ENCODE data around the gene PUS7.
"Not testable (repeated sequence)": the region's sequence is repeated elsewhere in the genome, so short reads cannot be mapped to it uniquely, and the experiment has no call there.

The PUS7 gene, protein sequence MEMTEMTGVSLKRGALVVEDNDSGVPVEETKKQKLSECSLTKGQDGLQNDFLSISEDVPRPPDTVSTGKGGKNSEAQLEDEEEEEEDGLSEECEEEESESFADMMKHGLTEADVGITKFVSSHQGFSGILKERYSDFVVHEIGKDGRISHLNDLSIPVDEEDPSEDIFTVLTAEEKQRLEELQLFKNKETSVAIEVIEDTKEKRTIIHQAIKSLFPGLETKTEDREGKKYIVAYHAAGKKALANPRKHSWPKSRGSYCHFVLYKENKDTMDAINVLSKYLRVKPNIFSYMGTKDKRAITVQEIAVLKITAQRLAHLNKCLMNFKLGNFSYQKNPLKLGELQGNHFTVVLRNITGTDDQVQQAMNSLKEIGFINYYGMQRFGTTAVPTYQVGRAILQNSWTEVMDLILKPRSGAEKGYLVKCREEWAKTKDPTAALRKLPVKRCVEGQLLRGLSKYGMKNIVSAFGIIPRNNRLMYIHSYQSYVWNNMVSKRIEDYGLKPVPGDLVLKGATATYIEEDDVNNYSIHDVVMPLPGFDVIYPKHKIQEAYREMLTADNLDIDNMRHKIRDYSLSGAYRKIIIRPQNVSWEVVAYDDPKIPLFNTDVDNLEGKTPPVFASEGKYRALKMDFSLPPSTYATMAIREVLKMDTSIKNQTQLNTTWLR

DNA sequence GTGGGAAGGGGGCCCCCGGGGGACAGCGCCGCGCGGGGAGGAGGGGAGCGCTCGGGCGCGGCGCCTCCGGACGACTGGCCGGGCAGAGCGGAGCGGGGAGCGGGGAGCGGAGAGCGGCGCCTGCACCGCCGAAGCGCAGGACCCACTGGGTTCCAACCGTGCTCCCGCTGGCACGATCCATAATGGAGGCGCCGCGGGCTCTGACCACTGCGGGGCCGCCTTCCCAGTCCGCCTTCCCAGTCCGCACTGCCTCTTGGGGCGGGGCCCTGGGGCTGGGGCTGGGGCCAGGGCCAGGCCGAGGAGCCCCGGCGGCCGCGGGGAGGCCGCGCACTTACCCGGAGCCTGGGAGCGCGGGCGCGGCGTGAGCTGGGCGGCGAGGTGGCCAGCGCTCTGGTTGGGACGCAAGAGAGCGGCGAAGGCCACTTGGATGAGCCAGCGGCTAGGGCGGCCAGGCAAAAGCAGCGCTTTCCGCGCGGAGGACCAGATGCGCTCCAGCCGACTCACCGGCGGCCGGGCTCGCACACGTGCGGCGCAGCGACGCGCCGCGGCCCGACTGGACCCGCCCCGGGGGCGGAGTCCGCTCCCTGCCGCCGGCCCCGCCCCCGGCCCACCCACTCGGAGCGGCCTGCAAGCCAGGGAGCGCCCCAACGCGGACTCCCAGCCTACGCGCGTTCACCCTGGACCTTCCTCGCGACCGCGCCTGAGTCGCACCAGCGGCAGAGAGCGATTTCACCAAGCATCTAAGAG, at the start of gene PUS7:
Gene PUS7 (minus strand): TSS at position 555 of the 747 bp plus-strand sequence. CDS start 13,759 bp downstream, outside the sequence.
- DNase-seq, result peak; percentile 70

DNA sequence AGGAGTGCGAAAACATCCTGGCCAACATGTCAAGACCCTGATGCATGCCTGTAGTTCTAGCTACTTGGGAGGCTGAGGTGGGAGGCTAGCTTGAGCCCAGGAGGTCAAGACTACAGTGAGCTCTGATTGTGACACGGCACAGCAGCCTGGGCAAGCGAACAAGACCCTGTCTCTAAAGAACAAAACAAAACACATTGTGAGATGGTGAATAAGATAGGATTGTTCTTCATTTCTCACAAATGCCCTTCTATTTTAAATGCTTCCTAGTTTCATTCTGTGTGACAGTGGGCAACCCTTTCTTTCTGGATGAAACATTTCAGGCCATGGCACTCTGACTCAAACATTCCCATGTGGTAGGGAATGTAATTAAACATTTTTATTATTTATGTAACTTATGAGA, 45.8 kb upstream of the PUS7 start:
- no peak for DNase-seq

DNA sequence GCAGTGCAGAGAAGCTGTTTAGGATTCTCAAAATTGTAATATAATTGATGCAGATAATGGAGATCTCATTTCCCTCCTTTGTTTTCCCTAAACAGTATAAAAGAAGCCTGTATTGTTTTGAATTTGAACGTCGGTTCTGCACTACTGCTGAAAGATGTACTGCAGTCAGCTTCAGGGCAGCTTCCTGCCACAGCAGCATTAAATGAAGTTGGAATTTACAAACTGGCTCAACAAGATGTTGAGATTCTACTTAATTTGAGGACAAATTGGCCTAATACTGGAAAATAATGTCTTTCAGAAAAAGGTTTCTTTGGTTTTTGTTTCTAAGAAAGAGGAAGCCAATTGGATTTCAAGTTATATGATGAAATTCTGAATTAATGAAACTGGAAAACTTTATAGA, 45.0 kb upstream of the PUS7 start:
- DNase-seq, result no peak

DNA sequence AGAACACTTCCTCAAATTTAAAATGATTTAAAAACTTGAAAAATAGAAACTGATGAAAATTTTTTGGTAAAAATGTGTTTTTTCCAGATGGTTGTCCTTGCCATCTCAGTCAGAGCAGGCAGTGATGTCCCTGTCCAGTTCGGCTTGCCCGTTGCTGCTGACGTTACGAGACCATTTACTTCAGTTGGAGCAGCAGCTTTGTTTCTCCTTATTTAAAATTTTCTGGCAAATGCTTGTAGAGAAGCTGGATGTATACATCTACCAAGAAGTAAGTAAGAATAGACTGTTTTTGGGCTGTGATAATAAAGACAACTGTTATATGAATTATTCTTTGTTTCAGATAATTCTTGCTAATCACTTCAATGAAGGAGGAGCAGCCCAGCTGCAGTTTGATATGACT, 43.1 kb upstream of the PUS7 start:
- no peak for DNase-seq

DNA sequence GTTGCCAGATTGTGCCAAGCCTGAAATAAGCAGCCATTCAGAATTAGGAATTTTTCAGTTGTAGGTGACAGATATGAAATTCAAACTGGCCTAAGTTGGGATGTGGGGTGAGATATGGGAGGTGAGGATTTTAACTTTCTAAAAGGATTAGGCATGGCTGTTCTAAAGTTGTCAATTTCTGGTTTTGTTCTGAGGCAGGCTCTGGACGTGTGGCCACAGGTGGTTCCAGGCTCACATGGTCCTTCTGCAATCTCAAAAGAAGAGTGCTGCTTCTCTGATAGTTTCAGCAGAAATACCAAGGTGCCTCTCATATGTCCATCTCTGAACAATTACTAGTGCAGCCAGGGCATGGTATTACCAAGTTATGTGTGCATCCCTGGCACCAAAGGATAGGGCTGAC, 37.9 kb upstream of the PUS7 start:
- no peak for DNase-seq

DNA sequence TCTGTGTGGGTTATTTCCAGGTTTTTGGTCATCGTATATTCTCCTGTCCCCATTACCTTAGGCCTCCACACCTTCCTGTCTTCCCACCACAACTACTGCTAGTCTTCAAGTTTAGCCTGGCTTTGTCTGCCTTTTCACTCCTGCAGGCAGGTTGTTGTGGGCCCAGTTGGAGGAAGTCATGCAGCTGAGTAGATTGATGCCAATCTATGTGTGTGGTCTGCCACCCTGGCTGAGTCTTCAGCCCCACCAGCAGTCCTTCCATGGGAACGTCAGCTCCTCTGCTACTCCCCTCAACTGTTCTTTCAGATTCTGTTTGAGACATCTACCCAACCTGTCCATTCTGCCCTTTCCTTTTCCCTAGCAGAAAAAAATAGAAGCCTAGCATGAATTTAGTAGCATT, 16.3 kb upstream of the PUS7 start:
- no peak for DNase-seq

DNA sequence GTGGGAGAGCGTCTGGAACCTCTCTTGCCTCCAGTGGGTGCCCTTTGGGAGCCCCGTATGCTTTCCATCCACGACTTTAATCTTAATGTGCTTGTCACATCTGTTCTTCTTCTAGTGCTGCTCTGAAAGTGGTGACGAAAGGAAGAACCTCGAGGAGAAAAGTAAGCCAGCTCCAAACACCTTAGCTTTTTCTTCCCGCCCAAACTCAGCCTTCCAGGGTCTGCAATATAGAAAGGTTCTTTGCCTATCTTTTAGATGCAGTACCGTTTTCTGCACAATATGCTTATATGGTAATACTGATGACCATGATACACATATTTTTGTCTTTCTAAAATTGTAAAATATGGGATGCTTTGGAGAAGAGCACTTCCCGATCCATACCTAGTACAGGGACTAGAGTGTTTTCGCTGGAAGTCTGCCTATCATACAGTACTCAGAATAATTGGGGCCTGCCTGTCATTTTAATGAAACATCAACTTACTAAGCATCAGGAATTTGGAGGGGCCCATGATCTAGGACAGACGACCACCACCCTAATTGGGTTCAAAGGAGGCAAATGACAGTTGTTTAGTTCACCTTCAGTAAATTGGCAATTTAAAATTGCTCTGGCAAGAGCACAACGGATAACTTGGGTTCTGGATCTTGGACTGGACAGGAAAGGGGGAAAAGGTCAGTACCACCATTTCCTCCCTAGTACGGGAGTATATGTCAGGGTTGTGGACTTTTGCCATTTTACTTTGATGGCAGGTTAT, 10.8 kb upstream of the PUS7 start:
- no peak for DNase-seq

DNA sequence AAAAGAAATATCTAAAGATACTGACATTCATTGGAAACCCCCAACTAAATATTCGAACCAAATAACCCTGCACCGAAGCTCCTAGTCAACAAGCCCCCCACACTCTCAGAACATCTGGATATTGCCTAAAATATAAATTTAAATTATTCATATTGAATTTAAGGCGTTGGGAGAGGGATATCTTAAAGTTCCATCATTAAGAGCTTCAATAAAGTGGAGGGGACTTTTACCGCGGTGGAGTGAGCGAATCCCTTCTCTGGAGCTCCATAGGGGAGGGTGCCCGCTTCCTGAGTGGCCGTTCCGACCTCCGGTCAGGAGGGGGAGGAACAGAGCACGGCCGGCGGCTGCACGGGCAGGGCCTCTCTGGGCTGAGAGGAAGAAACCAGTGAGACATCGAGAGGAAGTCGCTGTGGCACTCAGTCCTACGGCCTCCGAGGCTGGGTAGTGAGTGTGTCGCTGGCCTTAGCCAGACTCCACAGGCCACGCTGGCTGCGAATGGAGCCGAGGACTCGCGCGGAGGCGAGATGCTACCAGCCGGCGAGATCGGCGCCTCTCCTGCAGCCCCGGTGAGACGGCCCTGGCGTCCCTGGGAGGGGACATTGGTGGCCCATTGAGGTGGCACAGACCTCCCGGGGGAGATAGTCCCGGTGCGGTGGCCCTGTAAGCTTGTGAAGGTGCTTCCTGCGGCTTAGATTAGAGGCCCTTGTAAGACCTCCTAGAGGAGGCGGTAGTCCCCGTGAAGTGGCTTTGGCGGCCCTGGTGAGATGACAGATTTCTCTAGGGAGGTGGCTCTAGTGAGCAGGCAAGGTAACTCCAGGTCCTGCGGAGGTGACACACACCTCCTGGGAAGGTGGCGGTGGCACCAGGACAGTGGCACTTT, 10.0 kb upstream of the PUS7 start, which contains the start of gene RINT1:
Gene RINT1 (plus strand): TSS at position 410 of the 880 bp plus-strand sequence. CDS start 115 bp downstream, at position 525.
- DNase-seq, result peak; percentile 43

DNA sequence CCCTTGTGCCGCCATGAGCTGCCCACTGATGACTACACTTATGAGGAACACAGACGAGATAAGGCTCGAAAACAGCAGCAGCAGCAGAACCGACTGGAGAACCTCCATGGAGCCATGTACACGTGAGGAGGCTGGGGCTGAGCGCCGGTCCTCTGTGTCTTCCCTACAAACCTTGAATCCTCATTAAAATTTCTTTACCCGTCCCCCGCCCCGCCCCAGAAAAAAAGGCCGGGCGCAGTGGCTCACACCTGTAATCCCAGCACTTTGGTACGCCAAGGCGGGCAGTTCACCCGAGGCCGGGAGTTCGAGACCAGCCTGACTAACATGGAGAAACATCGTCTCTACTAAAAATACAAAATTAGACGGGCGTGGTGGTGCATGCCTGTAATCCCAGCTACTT, 8.5 kb upstream of the PUS7 start:
- no peak for DNase-seq

DNA sequence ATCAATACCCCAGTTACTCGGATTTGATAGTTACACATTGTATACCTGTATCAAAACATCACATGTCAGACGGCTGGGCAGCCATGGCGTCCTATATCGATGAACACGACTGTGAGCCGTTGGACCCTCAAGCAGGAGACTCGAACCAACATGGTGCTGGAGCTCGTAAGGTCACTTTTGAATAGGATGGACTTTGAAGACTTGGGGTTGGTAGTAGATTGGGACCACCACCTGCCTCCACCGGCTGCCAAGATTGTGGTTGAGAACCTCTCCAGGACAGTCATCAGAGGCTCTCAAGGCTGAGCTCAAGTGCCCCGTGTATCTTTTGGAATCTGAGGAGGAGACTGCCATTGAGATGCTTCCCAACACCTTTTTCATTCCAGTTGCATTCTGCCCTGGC, 8.1 kb upstream of the PUS7 start:
- no peak for DNase-seq

DNA sequence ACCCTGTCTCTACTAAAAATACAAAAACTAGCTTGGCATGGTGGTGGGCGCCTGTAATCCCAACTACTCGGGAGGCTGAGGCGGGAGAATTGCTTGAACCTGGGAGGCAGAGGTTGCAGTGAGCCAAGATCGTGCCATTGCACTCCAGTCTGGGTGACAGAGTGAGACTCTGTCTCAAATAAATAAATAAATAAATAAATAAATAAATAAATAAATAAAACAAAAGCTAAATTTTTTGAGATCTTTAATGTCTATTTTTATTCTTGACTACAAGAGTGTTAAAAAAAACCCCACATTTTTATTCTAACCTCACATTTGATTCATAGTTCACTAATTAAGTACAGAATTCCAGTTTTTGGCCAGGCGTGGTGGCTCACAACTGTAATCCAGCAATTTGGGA, 5.7 kb upstream of the PUS7 start:
- not testable (repeated sequence) for DNase-seq

DNA sequence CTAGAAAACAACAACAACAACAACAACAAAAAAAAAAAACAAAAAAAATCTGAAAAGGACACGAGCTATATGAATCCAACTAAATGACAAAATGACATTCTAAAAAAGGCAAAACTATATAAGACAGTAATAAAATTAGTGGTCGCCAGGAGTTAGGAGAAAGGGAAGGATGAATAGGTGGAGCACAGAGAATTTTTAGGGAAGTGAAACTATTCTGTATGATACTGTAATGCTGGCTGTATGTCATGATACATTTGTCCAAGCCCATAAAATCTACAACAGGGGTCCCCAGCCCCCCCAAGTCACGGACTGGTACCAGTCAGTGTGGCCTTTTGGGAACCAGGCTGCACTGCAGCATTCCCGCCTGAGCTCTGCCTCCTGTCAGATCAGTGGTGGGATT, 2.8 kb upstream of the PUS7 start:
- DNase-seq, result no peak

DNA sequence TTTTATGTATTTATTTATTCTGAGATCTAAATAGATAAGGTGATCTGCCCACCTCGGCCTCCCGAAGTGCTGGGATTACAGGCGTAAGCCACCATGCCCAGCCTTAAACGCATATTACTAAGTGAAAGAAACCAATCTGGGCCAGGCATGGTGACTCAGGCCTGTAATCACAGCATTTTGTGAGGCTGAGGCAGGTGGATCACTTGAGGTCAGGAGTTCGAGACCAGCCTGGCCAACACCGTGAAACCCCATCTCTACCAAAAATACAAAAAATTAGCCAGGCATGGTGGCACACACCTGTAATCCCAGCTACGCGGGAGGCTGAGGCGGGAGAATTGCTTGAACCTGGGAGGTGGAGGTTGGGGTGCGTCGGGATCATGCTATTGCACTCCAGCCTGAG, 2.4 kb upstream of the PUS7 start:
- not testable (repeated sequence) for DNase-seq

DNA sequence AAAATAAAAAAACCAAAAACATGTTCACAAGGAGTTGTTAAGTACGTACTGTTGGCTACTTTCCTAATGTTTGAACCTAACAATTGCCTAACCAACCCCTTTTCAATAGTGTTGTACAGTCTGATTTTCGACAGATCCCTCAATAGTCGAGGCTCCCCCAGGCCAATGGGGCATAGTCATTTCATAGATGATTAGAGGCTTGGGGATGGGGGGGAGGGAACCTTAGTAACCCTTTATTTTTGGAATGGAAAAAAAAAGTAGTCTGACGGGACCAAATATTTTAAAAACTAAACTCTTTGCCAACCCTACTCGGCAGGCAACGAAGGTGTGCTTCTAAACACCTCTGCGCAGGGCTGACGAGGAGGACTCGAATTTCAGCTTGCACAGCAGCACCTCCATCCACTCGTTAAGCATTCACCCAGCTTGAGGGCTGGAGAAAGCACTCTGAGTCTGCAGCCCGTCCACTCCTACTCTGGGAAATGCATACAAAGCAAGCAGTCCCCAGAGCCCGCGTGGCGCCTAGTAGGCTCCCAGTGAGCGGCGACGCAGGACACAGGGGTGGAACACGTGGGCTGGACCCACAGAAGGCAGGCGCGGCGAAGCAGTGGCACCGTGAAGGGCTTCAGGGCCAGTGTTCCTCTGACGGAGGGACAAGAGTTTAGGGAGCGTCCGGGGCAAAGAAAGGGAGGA, 899 bp downstream of the PUS7 start:
- DNase-seq, result no peak

DNA sequence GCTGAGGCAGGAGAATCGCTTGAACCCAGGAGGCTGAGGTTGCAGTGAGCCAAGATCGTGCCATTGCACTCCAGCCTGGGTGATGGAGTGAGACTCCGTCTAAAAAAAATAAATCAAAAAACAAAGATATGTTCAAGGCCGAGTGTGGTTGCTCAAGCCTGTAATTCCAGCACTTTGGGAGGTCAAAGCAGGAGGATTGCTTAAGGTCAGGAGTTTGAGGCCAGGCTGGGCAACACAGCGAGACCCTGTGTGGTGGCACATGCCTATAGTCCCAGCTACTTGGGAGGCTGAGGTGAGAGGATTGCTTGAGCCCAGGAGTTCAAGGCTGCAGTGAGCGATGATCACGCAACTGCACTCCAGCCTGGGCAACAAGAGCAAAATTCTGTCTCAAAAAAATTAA, 1.5 kb downstream of the PUS7 start:
- not testable (repeated sequence) for DNase-seq

DNA sequence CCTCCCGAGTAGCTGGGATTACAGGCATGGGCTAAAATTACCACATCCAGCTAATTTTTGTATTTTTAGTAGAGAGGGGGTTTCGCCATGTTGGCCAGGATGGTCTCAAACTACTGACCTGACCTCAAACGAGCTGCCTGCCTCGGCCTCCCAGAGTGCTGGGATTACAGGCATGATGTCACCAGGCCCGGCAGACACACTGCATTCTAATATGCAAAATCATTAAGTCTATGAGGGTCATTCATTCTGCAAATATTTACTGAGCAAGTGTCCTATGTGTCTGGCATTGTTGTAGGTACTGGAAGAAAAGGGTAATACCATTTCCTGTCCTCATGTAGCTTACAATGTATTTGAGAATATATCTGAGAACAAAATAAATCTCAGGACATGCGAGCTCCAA, 2.7 kb downstream of the PUS7 start:
- no peak for DNase-seq

DNA sequence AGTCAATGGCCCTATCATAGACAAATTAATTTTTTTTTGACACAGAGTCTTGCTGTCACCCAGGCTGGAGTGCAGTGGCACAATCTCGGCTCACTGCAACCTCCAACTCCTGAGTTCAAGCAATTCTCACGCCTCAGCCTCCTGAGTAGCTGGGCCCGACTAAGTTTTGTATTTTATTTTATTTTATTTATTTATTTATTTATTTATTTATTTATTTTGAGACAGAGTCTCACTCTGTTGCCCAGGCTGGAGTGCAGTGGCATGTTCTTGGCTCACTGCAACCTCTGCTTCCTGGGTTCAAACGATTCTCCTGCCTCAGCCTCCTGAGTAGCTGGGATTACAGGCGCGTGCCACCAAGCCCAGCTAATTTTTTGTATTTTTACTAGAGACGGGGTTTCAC, 6.5 kb downstream of the PUS7 start:
- DNase-seq, result not testable (repeated sequence)

DNA sequence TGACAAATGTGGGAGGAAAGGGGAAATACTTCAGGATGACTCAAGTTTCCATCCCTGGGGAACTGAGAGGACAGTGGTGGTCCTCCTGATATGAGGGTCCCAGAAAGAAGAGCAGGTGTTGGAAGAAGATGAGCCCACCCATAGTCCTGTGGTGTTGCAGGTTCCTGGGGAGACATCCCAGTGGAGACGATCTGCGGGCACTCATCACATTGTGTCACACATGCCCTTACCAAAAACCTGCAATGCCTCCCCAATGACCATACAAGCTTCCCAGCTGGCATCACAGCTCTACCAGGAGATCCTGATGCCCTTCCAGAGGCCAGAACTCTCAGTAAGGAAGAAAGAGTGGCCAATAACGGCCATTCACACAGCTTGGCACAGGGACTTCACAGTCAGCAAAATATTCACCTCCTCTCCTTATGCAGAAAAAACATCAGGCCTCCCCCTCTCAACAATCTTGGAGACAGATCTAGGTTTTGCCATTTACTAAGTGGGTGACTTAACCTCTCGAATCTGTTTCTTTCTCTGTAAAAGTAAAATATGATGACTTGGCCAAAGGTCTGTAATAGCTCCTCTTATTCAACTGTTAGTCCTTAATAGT, 9.0 kb downstream of the PUS7 start:
- no peak for DNase-seq

DNA sequence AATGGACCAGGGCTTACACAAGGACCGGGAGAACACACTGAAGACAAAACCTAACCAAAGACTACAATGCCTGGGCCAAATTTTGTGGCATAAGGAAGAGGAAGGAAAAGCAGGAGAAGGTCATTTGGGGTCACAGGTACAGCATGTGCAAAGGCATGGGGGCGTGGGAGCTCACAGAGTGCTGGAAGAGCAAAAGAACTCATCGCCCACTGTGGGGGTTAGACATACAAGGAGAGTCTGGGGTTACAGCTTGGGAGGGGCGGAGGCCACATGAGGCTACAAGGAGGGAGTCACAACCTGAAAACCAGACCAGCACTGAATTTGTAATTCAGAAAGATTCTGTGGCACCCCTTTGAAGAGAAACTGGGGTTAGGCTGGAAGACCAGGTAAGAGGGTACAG, 9.7 kb downstream of the PUS7 start:
- no peak for DNase-seq

DNA sequence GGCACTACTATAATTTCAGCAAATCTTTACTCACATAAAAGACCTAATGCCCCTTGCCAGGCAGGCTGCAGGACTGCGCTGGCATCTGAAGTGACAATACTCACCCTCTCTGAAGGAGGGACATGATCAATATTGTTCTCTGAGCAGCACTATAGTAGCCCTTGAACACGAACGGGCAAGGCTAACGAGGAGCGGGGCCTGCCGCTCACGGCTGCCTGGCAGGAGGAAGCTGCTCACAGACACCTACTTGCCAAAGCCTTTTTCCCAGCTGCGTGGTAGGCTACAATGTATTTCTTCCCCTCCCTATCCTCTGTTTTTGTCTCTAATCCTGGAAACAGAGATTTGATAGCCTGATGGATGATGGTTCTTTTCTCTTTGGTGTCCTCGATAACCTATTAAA, 19.9 kb downstream of the PUS7 start:
- DNase-seq, result no peak

DNA sequence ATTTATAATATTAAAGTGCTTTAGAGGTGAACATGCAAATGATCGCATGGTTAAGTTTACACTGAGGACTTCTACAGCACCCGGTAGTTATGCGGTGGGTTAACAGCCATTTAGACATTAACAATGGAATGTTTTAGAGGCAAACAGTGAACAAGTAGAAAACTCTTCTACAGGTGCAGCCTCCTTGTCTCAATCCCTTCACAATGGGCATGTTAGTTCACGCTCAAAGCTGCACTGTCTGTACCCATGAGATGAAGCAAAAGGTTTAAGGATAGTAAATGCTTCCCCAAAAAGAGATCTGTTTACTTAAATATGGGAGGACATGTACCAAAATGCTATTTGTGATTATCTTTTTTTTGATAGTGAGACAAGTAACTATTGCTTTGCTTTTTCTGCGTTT, 25.1 kb downstream of the PUS7 start:
- no peak for DNase-seq

All from 8988T (cell line).